NCI-H748 (cell line): ENCODE measurements around the gene IAH1.

Experiments used
- DNase-seq: peaks from one replicate; lab custom pipeline; 2025; ENCODE audit not compliant: unreplicated experiment; lab: John Stamatoyannopoulos, UW

The IAH1 gene

GRCh38 chr2:9474361-9475057 is at the start of gene IAH1:
Gene IAH1 (plus strand): TSS chr2:9474551. CDS start chr2:9474567, 16 bp downstream.
- peak; percentile 71 for DNase-seq

GRCh38 chr2:9428965-9429577 is 45.3 kb upstream of the IAH1 start:
- no peak for DNase-seq

- no peak for DNase-seq
Observed at GRCh38 chr2:9430316-9431293, 43.7 kb upstream of the IAH1 start.

- no peak for DNase-seq
Observed at GRCh38 chr2:9434489-9434888, 39.9 kb upstream of the IAH1 start.

GRCh38 chr2:9439536-9439935 is 34.8 kb upstream of the IAH1 start:
- DNase-seq, result no peak

- no peak for DNase-seq
Observed at GRCh38 chr2:9440058-9440727, 34.2 kb upstream of the IAH1 start.

- no peak for DNase-seq
Observed at GRCh38 chr2:9441556-9441955, 32.8 kb upstream of the IAH1 start.

GRCh38 chr2:9443526-9443925 is 30.8 kb upstream of the IAH1 start:
- no peak for DNase-seq

- DNase-seq, result no peak
Observed at GRCh38 chr2:9445089-9445488, 29.3 kb upstream of the IAH1 start.

- no peak for DNase-seq
Observed at GRCh38 chr2:9451231-9451630, 23.1 kb upstream of the IAH1 start.

GRCh38 chr2:9460441-9461017 is 13.8 kb upstream of the IAH1 start:
- no peak for DNase-seq

GRCh38 chr2:9461079-9461478 is 13.3 kb upstream of the IAH1 start:
- no peak for DNase-seq

- peak; percentile 24 for DNase-seq
Observed at GRCh38 chr2:9462313-9462712, 12.0 kb upstream of the IAH1 start.

- DNase-seq, result peak; percentile 75
Observed at GRCh38 chr2:9462886-9463697, 11.3 kb upstream of the IAH1 start.

- no peak for DNase-seq
Observed at GRCh38 chr2:9463698-9464034, 10.7 kb upstream of the IAH1 start.

GRCh38 chr2:9465170-9465569 is 9.2 kb upstream of the IAH1 start:
- no peak for DNase-seq

- no peak for DNase-seq
Observed at GRCh38 chr2:9466147-9466683, 8.1 kb upstream of the IAH1 start.

- DNase-seq, result no peak
Observed at GRCh38 chr2:9467687-9468086, 6.7 kb upstream of the IAH1 start.

- no peak for DNase-seq
Observed at GRCh38 chr2:9471206-9471605, 3.1 kb upstream of the IAH1 start.

- DNase-seq, result no peak
Observed at GRCh38 chr2:9472511-9472910, 1.8 kb upstream of the IAH1 start.
